HG03196 (cell line): ENCODE results near the gene JAK1.
"Not testable (repeated sequence)": the region's sequence is repeated elsewhere in the genome, so short reads cannot be mapped to it uniquely, and the experiment has no call there.

Source experiments
- ATAC-seq: cut with Tn5 transposase; IDR thresholded peaks from one replicate; pipeline ENCODE4 v1.9.1; 2021; ENCODE audit not compliant: unreplicated experiment

The JAK1 gene

GRCh38 chr1:64922336-64922735 lies 44.0 kb downstream of the JAK1 start:
- ATAC-seq, result no peak

DNA sequence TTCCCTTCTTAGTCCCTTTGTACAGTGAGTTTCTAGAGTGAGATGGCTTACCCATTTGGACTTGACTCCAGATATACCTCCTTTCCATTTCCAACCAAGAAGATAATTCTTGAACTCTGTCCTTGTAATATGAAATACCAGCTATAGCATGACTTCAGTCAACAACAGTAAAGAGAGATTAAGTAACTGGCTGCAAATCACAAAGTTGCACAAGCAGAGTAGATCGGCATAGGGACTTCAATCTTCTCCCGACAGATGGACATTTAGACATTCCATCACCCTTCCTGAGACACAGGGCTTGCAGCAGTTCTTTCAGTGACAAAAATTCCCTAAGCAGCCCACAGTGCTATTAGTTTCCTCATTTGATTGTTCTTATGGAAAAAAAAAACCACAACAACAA lies 44.6 kb downstream of the JAK1 start:
- ATAC-seq, result no peak

GRCh38 chr1:64920941-64921589 lies 45.3 kb downstream of the JAK1 start:
- no peak for ATAC-seq

- ATAC-seq, result not testable (repeated sequence)
These were observed 47.2 kb downstream of the JAK1 start for GRCh38 chr1:64919120-64919519.

GRCh38 chr1:64917907-64918306 lies 48.4 kb downstream of the JAK1 start:
- ATAC-seq, result no peak

DNA sequence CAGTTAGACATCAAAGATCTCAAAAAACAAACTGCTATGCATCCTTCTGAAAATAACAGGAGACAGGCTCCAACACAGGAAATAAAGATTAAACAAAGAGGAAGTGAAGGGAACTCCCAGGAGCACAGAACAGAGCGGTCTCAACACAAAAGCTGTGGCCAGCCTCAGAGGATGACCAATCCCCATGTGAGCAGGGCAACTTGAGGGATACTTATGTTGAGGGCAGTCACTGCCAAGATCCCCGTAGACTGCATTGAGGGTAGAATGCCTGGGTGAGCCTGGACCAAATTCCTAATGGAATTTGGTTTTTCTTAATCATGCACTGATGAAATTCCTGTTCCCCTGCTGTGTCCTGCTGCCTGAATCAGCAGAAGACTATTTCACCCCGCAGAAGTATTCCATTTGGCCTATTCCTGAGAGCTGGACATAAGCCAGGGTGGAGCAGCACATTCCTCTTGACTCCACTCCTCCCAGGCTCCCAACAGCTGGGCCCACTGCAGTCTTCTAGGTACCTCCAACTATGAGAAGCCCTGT lies 49.0 kb downstream of the JAK1 start:
- no peak for ATAC-seq

GRCh38 chr1:64915381-64916274 lies 50.7 kb downstream of the JAK1 start:
- ATAC-seq, result no peak

- ATAC-seq, result no peak
These were observed 52.9 kb downstream of the JAK1 start for GRCh38 chr1:64913361-64914015.

DNA sequence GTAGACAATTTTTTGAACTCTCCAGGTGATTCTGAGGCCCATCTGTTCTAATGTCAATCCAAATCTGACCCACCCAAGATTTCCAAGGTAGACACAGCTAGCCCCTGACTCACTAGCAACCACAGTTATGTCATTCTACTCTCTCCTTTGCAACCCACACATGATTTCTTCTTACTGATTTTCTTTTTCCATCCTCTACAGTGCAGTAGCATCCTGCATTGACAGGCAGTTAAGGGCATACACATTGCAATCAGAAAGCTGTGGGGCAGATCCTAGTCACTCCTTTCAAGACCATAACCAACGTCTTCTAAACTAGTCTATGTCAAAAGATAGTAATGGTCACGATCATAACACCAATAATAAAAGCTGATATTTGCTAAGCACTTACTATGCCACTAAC lies 54.2 kb downstream of the JAK1 start:
- no peak for ATAC-seq

DNA sequence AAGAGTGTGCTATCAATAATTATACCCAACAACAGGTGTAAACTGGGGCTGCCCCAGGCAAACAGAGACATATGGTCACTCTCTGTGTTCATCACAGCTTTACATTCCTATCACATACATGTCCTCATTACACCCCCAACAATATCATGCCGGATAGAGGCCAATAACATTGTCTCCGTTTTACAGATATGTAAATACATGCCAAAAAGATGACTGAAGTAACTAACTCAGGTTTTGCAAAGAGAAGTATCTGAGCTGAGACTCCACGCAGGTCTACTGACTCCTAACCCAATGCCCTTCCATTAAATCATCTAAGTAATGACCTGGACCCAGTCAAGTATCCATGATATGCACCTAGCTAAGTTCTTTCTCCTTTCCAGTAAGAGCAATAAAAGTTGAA lies 55.0 kb downstream of the JAK1 start:
- ATAC-seq, result no peak

GRCh38 chr1:64909031-64909430 lies 57.3 kb downstream of the JAK1 start:
- no peak for ATAC-seq

GRCh38 chr1:64908575-64908974 lies 57.8 kb downstream of the JAK1 start:
- no peak for ATAC-seq

DNA sequence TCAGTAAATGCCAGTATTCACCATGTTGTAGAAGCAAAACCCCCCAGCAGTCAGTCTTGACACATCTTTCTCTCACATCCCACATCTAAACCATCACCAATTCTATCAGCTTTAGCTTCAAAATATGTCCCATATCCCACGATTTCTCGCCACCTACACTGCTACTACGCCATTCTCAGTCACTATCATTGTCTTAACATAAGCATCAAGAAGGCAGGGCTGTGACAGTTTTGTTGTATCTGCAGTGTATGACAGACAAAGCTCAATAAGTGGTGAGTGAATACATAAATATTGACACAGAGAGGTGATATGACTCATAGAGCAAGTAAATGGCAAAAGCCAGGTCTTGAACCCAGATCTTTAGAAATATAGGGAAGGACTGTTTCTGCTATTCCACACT lies 59.9 kb downstream of the JAK1 start:
- no peak for ATAC-seq

DNA sequence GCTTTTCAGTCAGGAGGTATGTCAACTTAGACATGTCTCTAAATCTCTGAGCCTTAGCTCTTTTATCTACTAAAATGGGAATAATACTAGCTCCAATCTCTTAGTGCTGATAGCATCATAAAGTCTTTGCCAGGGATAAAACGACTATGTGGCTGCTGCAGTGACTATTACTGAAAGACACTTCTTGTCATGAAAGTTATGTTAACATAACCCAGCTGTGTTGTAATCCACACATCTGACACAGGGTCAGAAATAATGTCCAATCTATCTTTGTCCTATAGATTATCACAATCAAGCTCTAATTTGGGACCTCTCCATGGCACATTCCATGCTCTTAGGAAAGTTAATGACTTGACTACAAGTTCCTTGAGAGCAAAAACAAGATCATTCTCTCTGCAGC lies 62.8 kb downstream of the JAK1 start:
- ATAC-seq, result no peak

DNA sequence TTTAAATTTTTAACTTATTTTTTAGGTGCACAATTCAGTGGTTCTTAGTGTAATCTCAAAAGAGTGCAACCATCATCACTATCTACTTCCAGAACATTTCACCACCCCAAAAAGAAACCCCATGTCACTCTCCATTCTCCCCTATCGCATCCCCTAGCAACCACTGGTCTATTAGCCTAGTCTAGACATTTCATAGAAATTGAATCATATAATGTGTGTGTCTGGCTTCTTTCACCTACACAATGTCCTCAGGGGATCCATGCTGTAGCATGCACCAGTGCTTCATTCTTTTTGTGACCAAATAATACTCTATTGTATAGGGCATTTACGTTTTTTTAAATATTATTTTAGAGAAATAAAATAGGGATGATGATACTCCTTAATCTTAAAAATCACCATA lies 64.7 kb downstream of the JAK1 start:
- ATAC-seq, result no peak

DNA sequence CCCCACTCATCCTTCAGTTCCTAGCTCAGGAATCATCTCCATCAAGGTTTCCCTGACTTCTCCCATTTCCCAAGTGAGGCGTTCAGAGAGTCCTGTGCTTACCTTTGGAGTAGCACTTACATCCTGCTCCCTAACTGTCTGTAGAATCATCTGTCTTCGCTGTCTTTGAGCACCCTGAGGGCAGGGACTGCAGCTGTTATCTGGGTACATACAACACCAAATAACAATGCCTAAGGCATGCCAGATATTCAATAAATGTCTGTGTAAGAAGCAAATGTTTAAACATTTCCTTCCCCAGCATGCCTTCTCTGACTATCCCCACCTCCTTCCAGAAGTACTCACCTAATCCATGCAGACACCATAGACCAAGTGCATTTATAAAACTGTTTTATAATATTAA lies 65.4 kb downstream of the JAK1 start:
- ATAC-seq, result no peak

- ATAC-seq, result peak; percentile 76
These were observed 68.1 kb downstream of the JAK1 start for GRCh38 chr1:64898107-64898861.

GRCh38 chr1:64896551-64896950 lies 69.8 kb downstream of the JAK1 start:
- no peak for ATAC-seq

DNA sequence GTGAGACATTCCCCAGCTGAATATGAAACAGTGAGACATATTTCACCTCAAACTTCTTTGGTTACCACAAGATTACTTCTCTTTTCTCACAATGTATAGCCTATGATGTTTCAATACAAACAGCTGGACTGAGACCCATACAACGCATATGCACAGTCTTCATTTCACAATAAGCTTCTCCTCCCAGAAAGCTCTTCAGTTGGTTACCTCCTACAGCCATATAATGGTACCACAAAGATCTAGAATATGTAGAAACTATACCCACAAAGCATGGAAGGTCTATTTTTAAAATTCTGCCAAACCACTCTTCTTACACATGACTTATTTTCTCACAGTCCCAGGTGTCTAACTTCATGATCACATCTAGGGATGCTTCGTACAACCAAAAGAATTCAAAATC lies 70.8 kb downstream of the JAK1 start:
- peak; percentile 64 for ATAC-seq

DNA sequence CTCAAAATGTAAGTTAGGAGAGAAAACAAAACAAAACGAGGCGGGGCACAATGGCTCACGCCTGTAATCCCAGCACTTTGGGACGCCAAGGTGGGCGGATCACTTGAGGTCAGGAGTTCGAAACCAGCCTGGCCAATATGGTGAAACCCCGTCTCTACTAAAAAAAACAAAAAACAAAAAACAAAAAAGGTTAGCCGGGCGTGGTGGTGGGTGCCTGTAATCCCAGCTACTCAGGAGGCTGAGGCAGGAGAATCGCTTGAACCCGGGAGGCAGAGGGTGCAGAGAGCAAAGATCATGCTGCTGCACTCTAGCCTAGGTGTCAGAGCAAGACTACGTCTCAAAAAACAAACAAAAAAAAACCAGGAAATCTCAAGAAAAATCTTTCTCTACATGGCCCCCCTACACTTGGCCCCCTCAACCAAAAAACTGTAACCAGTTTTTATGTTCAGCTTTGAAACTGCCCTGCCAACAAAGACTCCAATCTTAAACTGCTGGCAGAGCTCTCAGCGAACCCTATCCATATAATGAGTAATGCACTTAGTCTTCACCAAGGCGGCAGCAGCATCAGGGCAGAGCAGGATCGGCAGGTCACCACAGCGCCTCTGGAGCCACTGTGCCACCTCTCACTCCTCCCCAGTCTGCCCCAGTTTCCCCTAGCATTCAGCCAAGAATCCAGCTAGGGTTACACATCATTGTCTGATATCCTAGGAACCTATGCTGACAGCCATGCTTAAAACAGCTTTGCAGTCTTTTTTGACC lies 71.7 kb downstream of the JAK1 start:
- ATAC-seq, result no peak
